Osteoblast (primary cell): ENCODE measurements around the gene SPTBN1. TPM values are rescaled to one million over a fixed set of nuclear protein-coding genes. Genes with fewer than 3 reads are reported as not detected.
A peak's percentile ranks its signal among the peaks of the same experiment; 100 is the strongest.

Source experiments
- DNase-seq: peaks from one replicate; pipeline ENCODE4 v3.0.0; 2011; ENCODE audit warnings: low spot score, mixed read lengths; ENCODE audit not compliant: insufficient read length; ENCODE audit errors: missing footprints
- H2AFZ ChIP-seq: 2 replicates; pipeline ENCODE4 v1.6.0; 2011; ENCODE audit warnings: mild to moderate bottlenecking, low read length
- H3K27ac ChIP-seq: 2 replicates; pipeline ENCODE4 v1.5.1; 2011; ENCODE audit warnings: mild to moderate bottlenecking, low read depth, low read length, moderate library complexity
- H3K27me3 ChIP-seq: 2 replicates; pipeline ENCODE4 v1.6.0; 2012; ENCODE audit warnings: mild to moderate bottlenecking, control low read depth, inconsistent platforms, low read length, moderate library complexity; ENCODE audit not compliant: insufficient read depth
- H3K36me3 ChIP-seq: 2 replicates; pipeline ENCODE4 v1.5.1; 2011; ENCODE audit warnings: mild to moderate bottlenecking, low read length, control low read depth, moderate library complexity; ENCODE audit not compliant: insufficient read depth
- H3K4me1 ChIP-seq: 2 replicates; pipeline ENCODE4 v1.5.1; 2011; ENCODE audit warnings: mild to moderate bottlenecking, low read length, control low read depth, moderate library complexity; ENCODE audit not compliant: insufficient read depth
- H3K4me2 ChIP-seq: 2 replicates; pipeline ENCODE4 v1.6.0; 2011; ENCODE audit warnings: mild to moderate bottlenecking, low read length; ENCODE audit not compliant: insufficient read depth
- H3K4me3 ChIP-seq: fragments of 200-600 bp; sonication (generic); 3 replicates; pipeline ENCODE4 v1.5.1; 2012; ENCODE audit warnings: mild to moderate bottlenecking, low read length, inconsistent platforms; ENCODE audit not compliant: insufficient read depth
- H3K79me2 ChIP-seq: 2 replicates; pipeline ENCODE4 v1.6.0; 2012; ENCODE audit warnings: mild to moderate bottlenecking, low read length, control low read depth, inconsistent platforms; ENCODE audit not compliant: insufficient read depth
- H3K9me3 ChIP-seq: 2 replicates; pipeline ENCODE4 v1.5.1; 2011; ENCODE audit warnings: low read depth, low read length, control low read depth
- H4K20me1 ChIP-seq: 2 replicates; pipeline ENCODE4 v1.6.0; 2012; ENCODE audit warnings: mild to moderate bottlenecking, low read length, control low read depth; ENCODE audit not compliant: insufficient read depth
- CTCF ChIP-seq: IDR thresholded peaks from 2 replicates; pipeline ENCODE4 v1.5.1; 2011; ENCODE audit warnings: mild to moderate bottlenecking, low read depth, low read length, moderate library complexity; ENCODE audit errors: extremely low read depth
- total RNA-seq: library from RNA; depleted of rRNA; stranded (reverse); fragments of >200 nt; gene quantifications from 2 replicates; pipeline ENCODE4 v1.2.3, GENCODE V29; 2012

Gene SPTBN1
- total RNA-seq, 1 donor, result 249 TPM

- Histone ChIP-seq H2AFZ (no peak overlapping the region), H3K4me2 (no peak overlapping the region), H3K9me3 (no peaks in the 10 kb centered on the region), H3K27me3 (no peaks in the 10 kb centered on the region), H3K79me2 (peaks cover 68% of the 10 kb centered on the region), H3K27ac (peak overlapping the region; percentile 35), H4K20me1 (no peaks in the 10 kb centered on the region), H3K4me3 (no peak overlapping the region), H3K36me3 (peaks cover 85% of the 10 kb centered on the region), H3K4me1 (peaks cover 13% of the 10 kb centered on the region)
- DNase-seq, result no peak
- TF ChIP-seq CTCF, result no peak
Observed at GRCh38 chr2:54618646-54619565, 162.8 kb downstream of the SPTBN1 start.

- Histone ChIP-seq H3K4me1 (peaks cover 7% of the 10 kb centered on the region), H4K20me1 (no peaks in the 10 kb centered on the region), H3K4me3 (no peak overlapping the region), H3K36me3 (peaks cover 92% of the 10 kb centered on the region), H2AFZ (no peak overlapping the region), H3K27ac (no peak overlapping the region), H3K9me3 (no peaks in the 10 kb centered on the region), H3K4me2 (no peak overlapping the region), H3K27me3 (no peaks in the 10 kb centered on the region), H3K79me2 (peaks cover 60% of the 10 kb centered on the region)
- no peak for DNase-seq
- no peak for TF ChIP-seq CTCF
Observed at GRCh38 chr2:54619660-54620231, 163.6 kb downstream of the SPTBN1 start.

GRCh38 chr2:54620948-54621347, 164.8 kb downstream of the SPTBN1 start:
- peaks cover 93% of the 10 kb centered on the region for H3K36me3 ChIP-seq
- no peaks in the 10 kb centered on the region for H3K9me3 ChIP-seq
- no peak overlapping the region for H3K27ac ChIP-seq
- peaks cover 7% of the 10 kb centered on the region for H3K4me1 ChIP-seq
- H3K27me3 ChIP-seq, result no peaks in the 10 kb centered on the region
- DNase-seq, result no peak
- no peak overlapping the region for H2AFZ ChIP-seq
- peaks cover 50% of the 10 kb centered on the region for H3K79me2 ChIP-seq
- H3K4me3 ChIP-seq, result no peak overlapping the region
- H3K4me2 ChIP-seq, result no peak overlapping the region
- TF ChIP-seq CTCF, result no peak
- no peaks in the 10 kb centered on the region for H4K20me1 ChIP-seq

- peaks cover 41% of the 10 kb centered on the region for H3K79me2 ChIP-seq
- H3K4me1 ChIP-seq, result no peaks in the 10 kb centered on the region
- no peaks in the 10 kb centered on the region for H4K20me1 ChIP-seq
- H3K9me3 ChIP-seq, result no peaks in the 10 kb centered on the region
- peaks cover 96% of the 10 kb centered on the region for H3K36me3 ChIP-seq
- TF ChIP-seq CTCF, result no peak
- no peak overlapping the region for H3K27ac ChIP-seq
- DNase-seq, result no peak
- no peak overlapping the region for H2AFZ ChIP-seq
- no peaks in the 10 kb centered on the region for H3K27me3 ChIP-seq
- no peak overlapping the region for H3K4me3 ChIP-seq
- no peak overlapping the region for H3K4me2 ChIP-seq
Observed at GRCh38 chr2:54624591-54625071, 168.5 kb downstream of the SPTBN1 start.
